Tibial nerve (tissue), 4 donors: ENCODE results near the gene CACNG5.

ENCODE experiments used
- CTCF ChIP-seq, 5 experiments: fragments of 200-600 bp in 3 of 5; fragments of 450-650 bp in 2 of 5; sonication (generic) in 3 of 5; IDR thresholded peaks; one replicate each; pipeline ENCODE4 v1.5.1; 2016 to 2019; ENCODE audit warnings: antibody characterized with exemption in 5 of 5, mild to moderate bottlenecking in 3 of 5, moderate library complexity in 2 of 5
- EP300 ChIP-seq, 2 donors: sonication (generic); formaldehyde crosslinking; IDR thresholded peaks; one replicate each; pipeline ENCODE4 v1.6.1; 2017; ENCODE audit warnings: antibody characterized with exemption in 2 of 2, mild to moderate bottlenecking in 1 of 2
- POLR2A ChIP-seq, 2 donors: fragments of 450-650 bp; IDR thresholded peaks; one replicate each; pipeline ENCODE4 v1.6.1; 2017; ENCODE audit warnings: antibody characterized with exemption in 2 of 2, mild to moderate bottlenecking in 2 of 2, moderate library complexity in 2 of 2

- TF ChIP-seq CTCF (IDR thresholded peaks at IDR 0.05) (no peak), POLR2A (IDR thresholded peaks at IDR 0.05) (no peak), EP300 (IDR thresholded peaks at IDR 0.05) (no peak)
These were observed 1.7 kb upstream of the CACNG5 start for GRCh38 chr17:66833201-66833600.
